ENCODE data around the gene PLXNA2. TPM values are rescaled to one million over a fixed set of nuclear protein-coding genes. Genes with fewer than 3 reads are reported as not detected.
A peak's percentile ranks its signal among the peaks of the same experiment; 100 is the strongest.

Gene PLXNA2
- total and polyA plus RNA-seq, 7 donors, result 2.4 to 16.1 (median 6.4) TPM

GRCh38 chr1:208141610-208142192 lies 102.5 kb downstream of the PLXNA2 start:
- Histone ChIP-seq H3K27ac (peak overlapping the region; percentile 45 to 85 (median 76)), H3K4me1 (peaks cover 0 to 49% (median 40%) of the 10 kb centered on the region in 4 donors), H3K4me3 (no peak overlapping the region), H3K27me3 (no peaks in the 10 kb centered on the region), H3K9me3 (no peaks in the 10 kb centered on the region), H3K36me3 (no peaks in the 10 kb centered on the region)
- TF ChIP-seq CTCF (IDR thresholded peaks at IDR 0.05) (no peak), EP300 (IDR thresholded peaks at IDR 0.05) (peak in 2 of 4 donors; percentile 9 to 42), POLR2AphosphoS5 (IDR thresholded peaks at IDR 0.05) (peak; percentile 71 to 93 (median 83)), POLR2A (IDR thresholded peaks at IDR 0.05) (no peak)
- DNase-seq, result peak; percentile 92
- 39 to 60% methylated on average over 5 of the region's 5 CpGs for WGBS, 2 donors
- intact Hi-C loops (cut with DNase I), result loop anchor here (2.0 kb wide), 1 partner anchor 19 kb away; no protein-coding TSS in a partner anchor

GRCh38 chr1:208139434-208140045 lies 104.6 kb downstream of the PLXNA2 start:
- Histone ChIP-seq H3K27me3 (no peaks in the 10 kb centered on the region), H3K27ac (no peak overlapping the region), H3K36me3 (no peaks in the 10 kb centered on the region), H3K4me1 (peaks cover 0 to 57% (median 41%) of the 10 kb centered on the region in 4 donors), H3K4me3 (no peak overlapping the region), H3K9me3 (no peaks in the 10 kb centered on the region)
- DNase-seq, result no peak
- WGBS, 2 donors, result 62 to 90% methylated on average over 3 of the region's 3 CpGs
- intact Hi-C loops (cut with DNase I), result loop anchor here (5.0 kb wide), 1 partner anchor 33 kb away; no protein-coding TSS in a partner anchor
- TF ChIP-seq POLR2A (IDR thresholded peaks at IDR 0.05) (no peak), CTCF (IDR thresholded peaks at IDR 0.05) (no peak), EP300 (IDR thresholded peaks at IDR 0.05) (no peak), POLR2AphosphoS5 (IDR thresholded peaks at IDR 0.05) (no peak)

GRCh38 chr1:208137193-208137592 lies 107.0 kb downstream of the PLXNA2 start:
- TF ChIP-seq EP300 (IDR thresholded peaks at IDR 0.05) (no peak), POLR2AphosphoS5 (IDR thresholded peaks at IDR 0.05) (no peak), POLR2A (IDR thresholded peaks at IDR 0.05) (no peak)
- Histone ChIP-seq H3K27ac (no peak overlapping the region), H3K4me1 (peaks cover 0 to 55% (median 32%) of the 10 kb centered on the region in 4 donors), H3K36me3 (no peaks in the 10 kb centered on the region), H3K9me3 (no peaks in the 10 kb centered on the region), H3K27me3 (no peaks in the 10 kb centered on the region), H3K4me3 (no peak overlapping the region)
- no peak for DNase-seq
- intact Hi-C loops (cut with DNase I), result loop anchor here (5.0 kb wide), 1 partner anchor 35 kb away; no protein-coding TSS in a partner anchor
- WGBS, 2 donors, result 69 to 74% methylated on average over 4 of the region's 4 CpGs

- Histone ChIP-seq H3K36me3 (no peaks in the 10 kb centered on the region), H3K27me3 (no peaks in the 10 kb centered on the region), H3K4me3 (no peak overlapping the region), H3K9me3 (no peaks in the 10 kb centered on the region), H3K4me1 (peaks cover 0 to 53% (median 31%) of the 10 kb centered on the region in 4 donors), H3K27ac (peak overlapping the region in 1 of 4 donors; percentile 56)
- intact Hi-C loops (cut with DNase I), result loop anchor here (5.0 kb wide), 1 partner anchor 36 kb away; no protein-coding TSS in a partner anchor
- TF ChIP-seq POLR2A (IDR thresholded peaks at IDR 0.05), result no peak
- TF ChIP-seq POLR2AphosphoS5 (IDR thresholded peaks at IDR 0.05), result no peak
- no peak for TF ChIP-seq EP300 (IDR thresholded peaks at IDR 0.05)
- TF ChIP-seq CTCF (IDR thresholded peaks at IDR 0.05), result no peak
- peak; percentile 15 for DNase-seq
- 85 to 86% methylated on average over 5 of the region's 5 CpGs for WGBS, 2 donors
Measured at GRCh38 chr1:208136459-208137182, 107.6 kb downstream of the PLXNA2 start.

- Histone ChIP-seq H3K27me3 (no peaks in the 10 kb centered on the region), H3K4me3 (no peak overlapping the region), H3K36me3 (no peaks in the 10 kb centered on the region), H3K27ac (no peak overlapping the region), H3K4me1 (peaks cover 0 to 44% (median 19%) of the 10 kb centered on the region in 4 donors), H3K9me3 (no peaks in the 10 kb centered on the region)
- no peak for DNase-seq
- 48 to 69% methylated on average over 2 of the region's 2 CpGs for WGBS, 2 donors
- TF ChIP-seq POLR2AphosphoS5 (IDR thresholded peaks at IDR 0.05) (no peak), CTCF (IDR thresholded peaks at IDR 0.05) (no peak), EP300 (IDR thresholded peaks at IDR 0.05) (no peak), POLR2A (IDR thresholded peaks at IDR 0.05) (no peak)
- intact Hi-C loops (cut with DNase I), result loop anchor here (5.0 kb wide), 1 partner anchor 37 kb away; no protein-coding TSS in a partner anchor
Measured at GRCh38 chr1:208135354-208135753, 108.8 kb downstream of the PLXNA2 start.
